OCI-LY7 (cell line): ENCODE data around the gene CLGN. TPM values are rescaled to one million over a fixed set of nuclear protein-coding genes. Genes with fewer than 3 reads are reported as not detected.

Experiments
- BruUV-seq: library from RNA; stranded (reverse); fragments of 400-500 nt; replicated peaks from 2 replicates; lab custom pipeline; 2021; lab: Mats Ljungman, UMichigan
- CTCF ChIA-PET: fragments of 300-600 bp; sonication (Branson Sonifier 250); formaldehyde crosslinking; loops from one replicate; lab custom pipeline; 2022; ENCODE audit warnings: antibody characterized with exemption; ENCODE audit not compliant: unreplicated experiment; lab: Charles Lee
- POLR2A ChIA-PET: fragments of 300-600 bp; sonication (Branson Sonifier 250); formaldehyde crosslinking; loops from one replicate; lab custom pipeline; 2022; ENCODE audit warnings: antibody characterized with exemption; lab: Charles Lee
- DNase-seq: peaks from one replicate; pipeline ENCODE4 v3.0.0-alpha.2; 2015; ENCODE audit warnings: low spot score
- H2AFZ ChIP-seq: fragments of 200-600 bp; sonication (generic), shearing (Covaris generic); 2 replicates; pipeline ENCODE4 v1.6.1; 2014; ENCODE audit warnings: mild to moderate bottlenecking, antibody characterized with exemption, low read length, moderate library complexity
- H3K27ac ChIP-seq: fragments of 200-600 bp; sonication (generic); 2 replicates; pipeline ENCODE4 v1.5.1; 2014; ENCODE audit warnings: mixed run types, low read depth, mild to moderate bottlenecking, moderate library complexity, low read length, inconsistent platforms; ENCODE audit not compliant: poor library complexity, severe bottlenecking
- H3K36me3 ChIP-seq: fragments of 200-600 bp; sonication (generic); 2 replicates; pipeline ENCODE4 v1.6.1; 2014; ENCODE audit warnings: mild to moderate bottlenecking, antibody characterized with exemption, low read length, moderate library complexity, mixed read lengths; ENCODE audit not compliant: insufficient read depth
- H3K4me1 ChIP-seq: fragments of 200-600 bp; sonication (generic); 2 replicates; pipeline ENCODE4 v1.5.1; 2014; ENCODE audit warnings: mild to moderate bottlenecking, low read length; ENCODE audit not compliant: insufficient read depth, poor library complexity, severe bottlenecking
- H3K4me2 ChIP-seq: fragments of 200-600 bp; sonication (generic); 2 replicates; pipeline ENCODE4 v1.6.1; 2014; ENCODE audit warnings: mild to moderate bottlenecking, low read length
- H3K4me3 ChIP-seq: fragments of 200-600 bp; sonication (generic); 2 replicates; pipeline ENCODE4 v1.5.1; 2014; ENCODE audit warnings: mild to moderate bottlenecking, low read depth, low read length; ENCODE audit not compliant: poor library complexity, severe bottlenecking
- H3K79me2 ChIP-seq: fragments of 200-600 bp; sonication (generic); 2 replicates; pipeline ENCODE4 v1.6.1; 2016; ENCODE audit warnings: low read depth, mild to moderate bottlenecking, low read length, moderate library complexity, mixed read lengths; ENCODE audit not compliant: insufficient read depth
- H3K9me2 ChIP-seq: fragments of 200-600 bp; sonication (generic); 2 replicates; pipeline ENCODE4 v1.6.1; 2016; ENCODE audit warnings: mild to moderate bottlenecking, low read length, mixed read lengths; ENCODE audit not compliant: insufficient read depth
- H3K9me3 ChIP-seq: fragments of 200-600 bp; sonication (generic); 2 replicates; pipeline ENCODE4 v1.6.1; 2014; ENCODE audit warnings: mild to moderate bottlenecking, mixed run types, low read length, mixed read lengths
- H4K20me1 ChIP-seq: fragments of 200-600 bp; sonication (generic); 2 replicates; pipeline ENCODE4 v1.6.1; 2014; ENCODE audit warnings: mild to moderate bottlenecking, antibody characterized with exemption, low read length, moderate library complexity, mixed read lengths; ENCODE audit not compliant: insufficient read depth
- CTCF ChIP-seq: fragments of 200-600 bp; sonication (generic); conservative IDR thresholded peaks from 2 replicates; pipeline ENCODE4 v1.5.1; 2014; ENCODE audit warnings: mild to moderate bottlenecking, antibody characterized with exemption, low read length, moderate library complexity, mixed read lengths
- EZH2phosphoT487 ChIP-seq: fragments of 200-600 bp; sonication (generic); IDR thresholded peaks from 2 replicates; pipeline ENCODE4 v1.6.1; 2018; ENCODE audit warnings: low read depth, borderline replicate concordance, mild to moderate bottlenecking, mixed run types, antibody characterized with exemption, low read length, moderate library complexity, mixed read lengths
- intact Hi-C: fragments of 100-400 bp; cut with micrococcal nuclease; formaldehyde crosslinking; loops from one replicate; pipeline ENCODE4 v1.10.0; 2022; ENCODE audit not compliant: unreplicated experiment
- total RNA-seq, 2 experiments: library from RNA; depleted of rRNA in 1 of 2; stranded (reverse); fragments of >200 nt in 1 of 2; shearing (Covaris generic) in 1 of 2; gene quantifications; 2 replicates each; pipeline ENCODE4 v1.2.3, GENCODE V29; 2014 to 2022

The CLGN gene
- total RNA-seq, 2 experiments from 2014 or later = 1.1 to 2.5 TPM

GRCh38 chr4:140388015-140388414 is 39.4 kb downstream of the CLGN start:
- Histone ChIP-seq H2AFZ (no peak overlapping the region), H3K79me2 (no peaks in the 10 kb centered on the region), H3K9me3 (no peaks in the 10 kb centered on the region), H3K27ac (no peak overlapping the region), H4K20me1 (no peaks in the 10 kb centered on the region), H3K4me1 (no peaks in the 10 kb centered on the region), H3K4me2 (no peak overlapping the region), H3K4me3 (no peak overlapping the region), H3K9me2 (no peaks in the 10 kb centered on the region), H3K36me3 (no peaks in the 10 kb centered on the region)
- intact Hi-C loops = no loop called here
- no TSS peak for BruUV-seq
- POLR2A ChIA-PET = interaction anchor here (1.1 to 1.4 kb wide), 3 partner anchors 19 to 47 kb away, joined by 3 to 4 read pairs (median 3); no protein-coding TSS in a partner anchor
- no peak for DNase-seq
- CTCF ChIA-PET = no interaction called here
- TF ChIP-seq EZH2phosphoT487 (no peak), CTCF (no peak)

DNA sequence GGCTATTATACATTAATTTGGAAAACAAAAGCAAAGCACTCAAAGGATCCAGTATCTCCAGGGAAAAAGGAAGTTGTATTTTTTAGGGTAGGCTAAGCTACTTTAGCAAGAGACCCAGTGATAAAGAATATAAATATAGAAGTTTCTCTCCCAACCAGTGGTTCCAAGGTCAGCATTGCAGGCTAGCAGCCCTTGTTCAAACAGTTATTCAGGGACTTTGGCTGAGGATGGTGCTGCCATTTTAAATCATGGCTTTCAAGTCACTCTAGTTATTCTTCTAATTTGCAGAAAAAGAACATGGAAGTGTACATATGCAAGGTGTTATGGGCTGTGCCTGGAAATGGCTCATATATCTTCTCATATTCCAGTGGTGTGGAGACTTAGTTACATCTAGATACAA is 44.7 kb downstream of the CLGN start:
- H3K9me2 ChIP-seq = no peaks in the 10 kb centered on the region
- no peak overlapping the region for H2AFZ ChIP-seq
- CTCF ChIA-PET = no interaction called here
- H3K79me2 ChIP-seq = no peaks in the 10 kb centered on the region
- H4K20me1 ChIP-seq = no peaks in the 10 kb centered on the region
- no TSS peak for BruUV-seq
- intact Hi-C loops = no loop called here
- H3K36me3 ChIP-seq = no peaks in the 10 kb centered on the region
- POLR2A ChIA-PET = interaction anchor here (0.5 to 2.1 kb wide), 7 partner anchors 9 to 1370 kb away, joined by 3 to 17 read pairs (median 3); partner anchors contain the start of gene SCOC
- no peak overlapping the region for H3K4me2 ChIP-seq
- no peak for DNase-seq
- H3K4me1 ChIP-seq = no peaks in the 10 kb centered on the region
- H3K4me3 ChIP-seq = no peak overlapping the region
- H3K9me3 ChIP-seq = no peaks in the 10 kb centered on the region
- no peak overlapping the region for H3K27ac ChIP-seq
- no peak for TF ChIP-seq CTCF
- no peak for TF ChIP-seq EZH2phosphoT487

GRCh38 chr4:140374130-140374477 is 53.3 kb downstream of the CLGN start:
- peaks cover 7% of the 10 kb centered on the region for H3K4me1 ChIP-seq
- peak overlapping the region; percentile 70; the same call in 1 of the 2 replicates for H2AFZ ChIP-seq
- H4K20me1 ChIP-seq = no peaks in the 10 kb centered on the region
- H3K4me3 ChIP-seq = peak overlapping the region; percentile 78
- peak overlapping the region; percentile 90 for H3K4me2 ChIP-seq
- intact Hi-C loops = no loop called here
- no peak overlapping the region for H3K27ac ChIP-seq
- no peak for DNase-seq
- ChIA-PET POLR2A (interaction anchor here (0.8 to 2.5 kb wide), 5 partner anchors 9 to 593 kb away, joined by 3 to 17 read pairs (median 4); no protein-coding TSS in a partner anchor), CTCF (no interaction called here)
- no TSS peak for BruUV-seq
- H3K36me3 ChIP-seq = no peaks in the 10 kb centered on the region
- H3K9me2 ChIP-seq = no peaks in the 10 kb centered on the region
- no peaks in the 10 kb centered on the region for H3K9me3 ChIP-seq
- TF ChIP-seq CTCF = no peak
- no peak for TF ChIP-seq EZH2phosphoT487
- no peaks in the 10 kb centered on the region for H3K79me2 ChIP-seq
